ENCODE measurements around the gene TROAP.
"Not testable (repeated sequence)": the region's sequence is repeated elsewhere in the genome, so short reads cannot be mapped to it uniquely, and the experiment has no call there.

Gene TROAP

GRCh38 chr12:49367381-49368239 lies 44.6 kb downstream of the TROAP start, which contains the start of gene SPATS2:
Gene SPATS2, plus strand, starts transcription at chr12:49367462. Its CDS starts 93,551 bp downstream, at chr12:49461013.
- in situ Hi-C loops (cut with HindIII; ENCODE audit: low sequenced_read_pairs), result loop anchor here (25.0 kb wide), 1 partner anchor 145 kb away; no protein-coding TSS in a partner anchor
- TF ChIP-seq CTCF (IDR thresholded peaks at IDR 0.05; ENCODE audit: low read depth, low read length), result no peak
- DNase-seq (ENCODE audit: low read depth, low spot score), result no peak
- H3K4me3 ChIP-seq (ENCODE audit: low read depth, low read length), result peak within 1 kb of the TSS; percentile 64

- H3K4me3 ChIP-seq (ENCODE audit: low read depth, low read length), result peak overlapping the region; percentile 64
- no peak for DNase-seq (ENCODE audit: low read depth, low spot score)
- in situ Hi-C loops (cut with HindIII; ENCODE audit: low sequenced_read_pairs), result loop anchor here (25.0 kb wide), 1 partner anchor 144 kb away; no protein-coding TSS in a partner anchor
- TF ChIP-seq CTCF (IDR thresholded peaks at IDR 0.05; ENCODE audit: low read depth, low read length), result no peak
Measured at GRCh38 chr12:49368240-49368600, 45.2 kb downstream of the TROAP start.

GRCh38 chr12:49369411-49370145 lies 46.5 kb downstream of the TROAP start:
- H3K4me3 ChIP-seq (ENCODE audit: low read depth, low read length), result no peak overlapping the region
- DNase-seq (ENCODE audit: low read depth, low spot score), result peak; percentile 35
- TF ChIP-seq CTCF (IDR thresholded peaks at IDR 0.05; ENCODE audit: low read depth, low read length), result peak; percentile 43
- in situ Hi-C loops (cut with HindIII; ENCODE audit: low sequenced_read_pairs), result loop anchor here (25.0 kb wide), 1 partner anchor 143 kb away; no protein-coding TSS in a partner anchor

- DNase-seq (ENCODE audit: low read depth, low spot score), result no peak
- in situ Hi-C loops (cut with HindIII; ENCODE audit: low sequenced_read_pairs), result loop anchor here (25.0 kb wide), 1 partner anchor 142 kb away; no protein-coding TSS in a partner anchor
- TF ChIP-seq CTCF (IDR thresholded peaks at IDR 0.05; ENCODE audit: low read depth, low read length), result no peak
- no peak overlapping the region for H3K4me3 ChIP-seq (ENCODE audit: low read depth, low read length)
Measured at GRCh38 chr12:49370539-49370938, 47.5 kb downstream of the TROAP start.

GRCh38 chr12:49375406-49375805 lies 52.4 kb downstream of the TROAP start:
- in situ Hi-C loops (cut with HindIII; ENCODE audit: low sequenced_read_pairs), result no loop called here
- no peak for TF ChIP-seq CTCF (IDR thresholded peaks at IDR 0.05; ENCODE audit: low read depth, low read length)

GRCh38 chr12:49377386-49377785 lies 54.3 kb downstream of the TROAP start:
- no peak for DNase-seq (ENCODE audit: low read depth, low spot score)
- TF ChIP-seq CTCF (IDR thresholded peaks at IDR 0.05; ENCODE audit: low read depth, low read length), result no peak
- in situ Hi-C loops (cut with HindIII; ENCODE audit: low sequenced_read_pairs), result no loop called here
- H3K4me3 ChIP-seq (ENCODE audit: low read depth, low read length), result no peak overlapping the region

More at GRCh38 chr12:49375406-49375805, 52.4 kb downstream of the TROAP start:
- H3K4me3 ChIP-seq (ENCODE audit: low read depth, low read length), result no peak overlapping the region
- DNase-seq (ENCODE audit: low read depth, low spot score), result no peak

- H3K4me3 ChIP-seq (ENCODE audit: low read depth, low read length); in situ Hi-C loops (cut with HindIII; ENCODE audit: low sequenced_read_pairs); DNase-seq (ENCODE audit: low read depth, low spot score): not testable (repeated sequence)
Measured at GRCh38 chr12:49380184-49380583, 57.1 kb downstream of the TROAP start.

Data from astrocyte of the spinal cord (primary cell).